Measurements from ENCODE around the gene SPDYA.

DNA sequence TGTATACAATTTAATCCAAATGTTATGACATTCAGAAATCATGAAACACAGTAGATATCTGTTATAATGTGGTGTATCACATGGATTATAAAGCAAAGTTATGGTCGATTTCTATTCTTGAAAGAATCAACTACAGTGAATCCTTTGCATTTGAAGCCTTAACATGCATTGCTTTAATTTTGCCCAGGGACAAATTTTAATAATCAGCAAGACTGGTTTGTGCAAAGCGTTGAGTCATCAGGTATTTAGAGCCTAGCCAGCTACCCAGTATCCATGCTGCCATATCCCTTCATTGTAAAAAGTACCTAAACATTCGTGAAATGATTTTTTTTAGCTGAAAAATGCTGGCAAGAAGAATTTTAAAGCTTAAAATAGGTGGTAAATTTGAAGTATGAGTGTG lies 8.9 kb upstream of the SPDYA start:
- no peak for TF ChIP-seq EZH2 (IDR thresholded peaks at IDR 0.05; ENCODE audit: borderline replicate concordance, low read length)
- TF ChIP-seq, protein P1, sequence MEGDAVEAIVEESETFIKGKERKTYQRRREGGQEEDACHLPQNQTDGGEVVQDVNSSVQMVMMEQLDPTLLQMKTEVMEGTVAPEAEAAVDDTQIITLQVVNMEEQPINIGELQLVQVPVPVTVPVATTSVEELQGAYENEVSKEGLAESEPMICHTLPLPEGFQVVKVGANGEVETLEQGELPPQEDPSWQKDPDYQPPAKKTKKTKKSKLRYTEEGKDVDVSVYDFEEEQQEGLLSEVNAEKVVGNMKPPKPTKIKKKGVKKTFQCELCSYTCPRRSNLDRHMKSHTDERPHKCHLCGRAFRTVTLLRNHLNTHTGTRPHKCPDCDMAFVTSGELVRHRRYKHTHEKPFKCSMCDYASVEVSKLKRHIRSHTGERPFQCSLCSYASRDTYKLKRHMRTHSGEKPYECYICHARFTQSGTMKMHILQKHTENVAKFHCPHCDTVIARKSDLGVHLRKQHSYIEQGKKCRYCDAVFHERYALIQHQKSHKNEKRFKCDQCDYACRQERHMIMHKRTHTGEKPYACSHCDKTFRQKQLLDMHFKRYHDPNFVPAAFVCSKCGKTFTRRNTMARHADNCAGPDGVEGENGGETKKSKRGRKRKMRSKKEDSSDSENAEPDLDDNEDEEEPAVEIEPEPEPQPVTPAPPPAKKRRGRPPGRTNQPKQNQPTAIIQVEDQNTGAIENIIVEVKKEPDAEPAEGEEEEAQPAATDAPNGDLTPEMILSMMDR (IDR thresholded peaks at IDR 0.05; ENCODE audit: low read length), result no peak
